HG03066 (cell line): Measurements from ENCODE around the gene FXYD1.

Experiments used
- ATAC-seq: cut with Tn5 transposase; IDR thresholded peaks from one replicate; pipeline ENCODE4 v1.9.1; 2021; ENCODE audit warnings: low read depth; ENCODE audit not compliant: unreplicated experiment

FXYD1 gene

GRCh38 chr19:35156673-35157014, 18.0 kb downstream of the FXYD1 start:
- no peak for ATAC-seq

GRCh38 chr19:35157431-35157830, 18.8 kb downstream of the FXYD1 start:
- no peak for ATAC-seq

- no peak for ATAC-seq
Observed at GRCh38 chr19:35159606-35160005, 21.0 kb downstream of the FXYD1 start.

GRCh38 chr19:35160629-35161433, 22.2 kb downstream of the FXYD1 start:
- ATAC-seq, result no peak

GRCh38 chr19:35161434-35161743, 22.8 kb downstream of the FXYD1 start:
- ATAC-seq, result no peak

- no peak for ATAC-seq
Observed at GRCh38 chr19:35162471-35163326, 24.1 kb downstream of the FXYD1 start.

GRCh38 chr19:35164418-35164817, 25.8 kb downstream of the FXYD1 start:
- no peak for ATAC-seq

GRCh38 chr19:35165200-35166058, 26.8 kb downstream of the FXYD1 start:
- no peak for ATAC-seq

GRCh38 chr19:35166100-35167063, 27.8 kb downstream of the FXYD1 start:
- no peak for ATAC-seq

- no peak for ATAC-seq
Observed at GRCh38 chr19:35167251-35168119, 28.9 kb downstream of the FXYD1 start.

- ATAC-seq, result no peak
Observed at GRCh38 chr19:35168196-35168595, 29.6 kb downstream of the FXYD1 start.

GRCh38 chr19:35169221-35169995, 30.8 kb downstream of the FXYD1 start:
- ATAC-seq, result no peak

- ATAC-seq, result no peak
Observed at GRCh38 chr19:35170359-35171061, 31.9 kb downstream of the FXYD1 start.

- ATAC-seq, result no peak
Observed at GRCh38 chr19:35171730-35172129, 33.1 kb downstream of the FXYD1 start.

- no peak for ATAC-seq
Observed at GRCh38 chr19:35174226-35174625, 35.6 kb downstream of the FXYD1 start.

GRCh38 chr19:35176181-35176570, 37.6 kb downstream of the FXYD1 start:
- no peak for ATAC-seq

- ATAC-seq, result no peak
Observed at GRCh38 chr19:35177377-35178274, 39.0 kb downstream of the FXYD1 start.
